CD4-positive, CD25-positive, alpha-beta regulatory T cell (primary cell): ENCODE results near the gene XDH. TPM values are rescaled to one million over a fixed set of nuclear protein-coding genes. Genes with fewer than 3 reads are reported as not detected.

ENCODE experiments used
- ATAC-seq, 2 donors: fragments of 150-1000 bp; cut with Tn5 transposase; one replicate each; pipeline ENCODE4 v1.10.0; 2021; ENCODE audit warnings: low read depth in 2 of 2, moderate number of reproducible peaks in 2 of 2, moderate library complexity in 1 of 2
- DNase-seq, 3 donors: peaks; one replicate each; pipeline versions ENCODE4 v3.0.0 to v3.0.0-alpha.2; 2012 to 2022; ENCODE audit warnings: mixed read lengths in 1 of 3
- H3K27ac ChIP-seq: one replicate; pipeline ENCODE4 v1.7.0; 2013; ENCODE audit warnings: mild to moderate bottlenecking, low read length; ENCODE audit not compliant: insufficient read depth, poor library complexity, severe bottlenecking
- H3K27me3 ChIP-seq: one replicate; pipeline ENCODE4 v1.7.0; 2013; ENCODE audit warnings: low read length; ENCODE audit not compliant: control insufficient read depth, insufficient read depth
- H3K36me3 ChIP-seq: one replicate; pipeline ENCODE4 v1.7.0; 2013; ENCODE audit warnings: mild to moderate bottlenecking, low read length, moderate library complexity; ENCODE audit not compliant: control insufficient read depth, insufficient read depth
- H3K4me1 ChIP-seq: 2 replicates; pipeline ENCODE4 v1.7.0; 2013; ENCODE audit warnings: mild to moderate bottlenecking, low read length; ENCODE audit not compliant: insufficient read depth, control insufficient read depth, poor library complexity, severe bottlenecking
- H3K4me3 ChIP-seq: one replicate; pipeline ENCODE4 v1.7.0; 2013; ENCODE audit warnings: low read depth, mild to moderate bottlenecking, low read length, moderate library complexity
- H3K9me3 ChIP-seq, 2 experiments: 1 replicate in 1 of 2; 2 replicates in 1 of 2; pipeline ENCODE4 v1.7.0; 2013; ENCODE audit warnings: low read length in 2 of 2, mild to moderate bottlenecking in 1 of 2, moderate library complexity in 1 of 2; ENCODE audit not compliant: control insufficient read depth in 2 of 2
- H3K27ac Mint-ChIP-seq, 3 donors: one replicate each; pipeline ENCODE4 v1.8.0; 2020 to 2022; ENCODE audit warnings: mild to moderate bottlenecking in 3 of 3, mixed read lengths in 3 of 3, moderate library complexity in 2 of 3
- H3K27me3 Mint-ChIP-seq: one replicate; pipeline ENCODE4 v1.8.0; 2022; ENCODE audit warnings: mild to moderate bottlenecking, mixed read lengths
- H3K36me3 Mint-ChIP-seq: one replicate; pipeline ENCODE4 v1.8.0; 2020; ENCODE audit warnings: mixed read lengths
- H3K4me1 Mint-ChIP-seq, 4 donors: one replicate each; pipeline ENCODE4 v1.8.0; 2020 to 2022; ENCODE audit warnings: mixed read lengths in 4 of 4, mild to moderate bottlenecking in 1 of 4
- H3K4me3 Mint-ChIP-seq, 4 donors: one replicate each; pipeline ENCODE4 v1.8.0; 2020 to 2022; ENCODE audit warnings: mild to moderate bottlenecking in 4 of 4, mixed read lengths in 4 of 4, moderate library complexity in 3 of 4
- H3K9me3 Mint-ChIP-seq, 7 donors: one replicate each; pipeline ENCODE4 v1.8.0; 2020 to 2022; ENCODE audit warnings: mixed read lengths in 7 of 7, mild to moderate bottlenecking in 3 of 7, moderate library complexity in 2 of 7
- polyA plus RNA-seq, 4 donors: library from polyadenylated mRNA; unstranded; fragments of 300-500 nt; fragmentation: Illumina TruSeq; gene quantifications; one replicate each; pipeline ENCODE4 v1.2.3, GENCODE V29; 2021
- total RNA-seq: library from RNA; stranded (reverse); gene quantifications from one replicate; pipeline ENCODE4 v1.2.3, GENCODE V29; 2022

Gene XDH
- total and polyA plus RNA-seq, 5 donors from 2014 or later: not detected

GRCh38 chr2:31380243-31380642 is 34.3 kb downstream of the XDH start:
- Mint-ChIP-seq H3K9me3 (no peaks in the 10 kb centered on the region), H3K4me1 (peaks cover 0 to 8% (median 6%) of the 10 kb centered on the region in 4 donors), H3K27ac (no peak overlapping the region), H3K4me3 (peak overlapping the region in 1 of 4 donors; percentile 7), H3K27me3 (peaks cover 14% of the 10 kb centered on the region), H3K36me3 (no peaks in the 10 kb centered on the region)
- H3K9me3 ChIP-seq: no peaks in the 10 kb centered on the region
- no peak overlapping the region for H3K27ac ChIP-seq
- DNase-seq (no peak), ATAC-seq (no peak)
- no peaks in the 10 kb centered on the region for H3K36me3 ChIP-seq
- no peaks in the 10 kb centered on the region for H3K27me3 ChIP-seq
- H3K4me3 ChIP-seq: no peak overlapping the region
- H3K4me1 ChIP-seq: no peaks in the 10 kb centered on the region

- Histone ChIP-seq H3K9me3 (no peaks in the 10 kb centered on the region), H3K36me3 (no peaks in the 10 kb centered on the region), H3K27me3 (no peaks in the 10 kb centered on the region), H3K4me3 (no peak overlapping the region), H3K27ac (no peak overlapping the region), H3K4me1 (no peaks in the 10 kb centered on the region)
- no peak for ATAC-seq
- H3K36me3 Mint-ChIP-seq: no peaks in the 10 kb centered on the region
- no peak overlapping the region for H3K27ac Mint-ChIP-seq
- no peak for DNase-seq
- H3K4me3 Mint-ChIP-seq: no peak overlapping the region
- H3K9me3 Mint-ChIP-seq: no peaks in the 10 kb centered on the region
- peaks cover 14% of the 10 kb centered on the region for H3K27me3 Mint-ChIP-seq
- H3K4me1 Mint-ChIP-seq: peaks cover 0 to 8% (median 6%) of the 10 kb centered on the region in 4 donors
Measured at GRCh38 chr2:31379747-31380146, 34.8 kb downstream of the XDH start.

GRCh38 chr2:31378791-31379501 is 35.6 kb downstream of the XDH start:
- H3K27ac ChIP-seq: no peak overlapping the region
- H3K36me3 Mint-ChIP-seq: no peaks in the 10 kb centered on the region
- peaks cover 0 to 8% (median 6%) of the 10 kb centered on the region in 4 donors for H3K4me1 Mint-ChIP-seq
- H3K9me3 Mint-ChIP-seq: peaks cover 0 to 2% (median 0%) of the 10 kb centered on the region in 7 donors
- ATAC-seq: no peak
- DNase-seq: no peak
- H3K27me3 Mint-ChIP-seq: peaks cover 14% of the 10 kb centered on the region
- no peaks in the 10 kb centered on the region for H3K27me3 ChIP-seq
- H3K27ac Mint-ChIP-seq: no peak overlapping the region
- no peaks in the 10 kb centered on the region for H3K36me3 ChIP-seq
- H3K4me3 ChIP-seq: no peak overlapping the region
- H3K4me3 Mint-ChIP-seq: no peak overlapping the region
- H3K9me3 ChIP-seq: no peaks in the 10 kb centered on the region
- no peaks in the 10 kb centered on the region for H3K4me1 ChIP-seq

- no peaks in the 10 kb centered on the region for H3K27me3 ChIP-seq
- no peak overlapping the region for H3K27ac ChIP-seq
- H3K36me3 ChIP-seq: no peaks in the 10 kb centered on the region
- Mint-ChIP-seq H3K4me3 (no peak overlapping the region), H3K27me3 (peaks cover 14% of the 10 kb centered on the region), H3K27ac (no peak overlapping the region), H3K9me3 (peaks cover 0 to 2% (median 0%) of the 10 kb centered on the region in 7 donors), H3K4me1 (peaks cover 0 to 8% (median 6%) of the 10 kb centered on the region in 4 donors), H3K36me3 (no peaks in the 10 kb centered on the region)
- no peak overlapping the region for H3K4me3 ChIP-seq
- ATAC-seq: no peak
- no peaks in the 10 kb centered on the region for H3K9me3 ChIP-seq
- DNase-seq: peak in 1 of 3 donors; percentile 17
- H3K4me1 ChIP-seq: no peaks in the 10 kb centered on the region
Measured at GRCh38 chr2:31378389-31378788, 36.2 kb downstream of the XDH start.

GRCh38 chr2:31373127-31373526 is 41.4 kb downstream of the XDH start:
- H3K36me3 ChIP-seq: no peaks in the 10 kb centered on the region
- no peaks in the 10 kb centered on the region for H3K4me1 ChIP-seq
- Mint-ChIP-seq H3K36me3 (no peaks in the 10 kb centered on the region), H3K4me1 (no peaks in the 10 kb centered on the region), H3K9me3 (peaks cover 0 to 2% (median 0%) of the 10 kb centered on the region in 7 donors), H3K4me3 (no peak overlapping the region), H3K27me3 (peaks cover 4% of the 10 kb centered on the region), H3K27ac (no peak overlapping the region)
- no peak for ATAC-seq
- H3K27me3 ChIP-seq: no peaks in the 10 kb centered on the region
- DNase-seq: no peak
- H3K9me3 ChIP-seq: no peaks in the 10 kb centered on the region
- H3K27ac ChIP-seq: no peak overlapping the region
- no peak overlapping the region for H3K4me3 ChIP-seq

GRCh38 chr2:31372097-31372496 is 42.4 kb downstream of the XDH start:
- Mint-ChIP-seq H3K9me3 (peaks cover 0 to 2% (median 0%) of the 10 kb centered on the region in 7 donors), H3K4me1 (no peaks in the 10 kb centered on the region), H3K27ac (no peak overlapping the region), H3K36me3 (no peaks in the 10 kb centered on the region), H3K27me3 (peaks cover 4% of the 10 kb centered on the region), H3K4me3 (no peak overlapping the region)
- Histone ChIP-seq H3K4me1 (no peaks in the 10 kb centered on the region), H3K27me3 (no peaks in the 10 kb centered on the region), H3K36me3 (no peaks in the 10 kb centered on the region), H3K9me3 (no peaks in the 10 kb centered on the region), H3K4me3 (no peak overlapping the region), H3K27ac (no peak overlapping the region)
- ATAC-seq (no peak), DNase-seq (no peak)

- Mint-ChIP-seq H3K9me3 (peaks cover 0 to 2% (median 0%) of the 10 kb centered on the region in 7 donors), H3K27ac (no peak overlapping the region), H3K27me3 (peaks cover 4% of the 10 kb centered on the region), H3K36me3 (no peaks in the 10 kb centered on the region), H3K4me1 (no peaks in the 10 kb centered on the region), H3K4me3 (no peak overlapping the region)
- DNase-seq (no peak), ATAC-seq (no peak)
- Histone ChIP-seq H3K27ac (no peak overlapping the region), H3K4me3 (no peak overlapping the region), H3K36me3 (no peaks in the 10 kb centered on the region), H3K4me1 (no peaks in the 10 kb centered on the region), H3K9me3 (no peaks in the 10 kb centered on the region), H3K27me3 (no peaks in the 10 kb centered on the region)
Measured at GRCh38 chr2:31371691-31372090, 42.9 kb downstream of the XDH start.

GRCh38 chr2:31366733-31367132 is 47.8 kb downstream of the XDH start:
- no peaks in the 10 kb centered on the region for H3K9me3 Mint-ChIP-seq
- ATAC-seq (no peak), DNase-seq (no peak)
- Histone ChIP-seq H3K4me1 (no peaks in the 10 kb centered on the region), H3K36me3 (no peaks in the 10 kb centered on the region), H3K9me3 (no peaks in the 10 kb centered on the region), H3K27ac (no peak overlapping the region), H3K4me3 (no peak overlapping the region), H3K27me3 (no peaks in the 10 kb centered on the region)
- no peaks in the 10 kb centered on the region for H3K27me3 Mint-ChIP-seq
- H3K27ac Mint-ChIP-seq: no peak overlapping the region
- H3K36me3 Mint-ChIP-seq: no peaks in the 10 kb centered on the region
- no peaks in the 10 kb centered on the region for H3K4me1 Mint-ChIP-seq
- no peak overlapping the region for H3K4me3 Mint-ChIP-seq
